Tibial artery (tissue), 4 donors: Measurements from ENCODE around the gene NMRK1.

Experiments
- DNase-seq, 2 donors: peaks; one replicate each; pipeline ENCODE4 v3.0.0-alpha.2; 2019
- H3K27ac ChIP-seq, 2 donors: fragments of 200-600 bp; sonication (generic) in 1 of 2; 1 replicate in 1 of 2; 2 replicates in 1 of 2; pipeline ENCODE4 v1.5.1; 2018 to 2019; ENCODE audit warnings: mild to moderate bottlenecking in 1 of 2
- H3K27me3 ChIP-seq, 2 donors: fragments of 200-600 bp; sonication (generic) in 1 of 2; one replicate each; pipeline versions ENCODE4 v1.5.1 to v1.6.0; 2016 to 2019
- H3K36me3 ChIP-seq, 3 donors: fragments of 200-600 bp; sonication (generic) in 2 of 3; one replicate each; pipeline ENCODE4 v1.5.1; 2016 to 2019; ENCODE audit warnings: mild to moderate bottlenecking in 2 of 3
- H3K4me1 ChIP-seq, 4 donors: fragments of 200-600 bp; sonication (generic) in 2 of 4; 1 replicate in 3 of 4; 2 replicates in 1 of 4; pipeline ENCODE4 v1.5.1; 2016 to 2019
- H3K4me3 ChIP-seq, 2 donors: fragments of 200-600 bp; sonication (generic) in 1 of 2; 1 replicate in 1 of 2; 2 replicates in 1 of 2; pipeline ENCODE4 v1.5.1; 2018 to 2019; ENCODE audit warnings: mild to moderate bottlenecking in 2 of 2
- H3K9me3 ChIP-seq, 3 donors: fragments of 200-600 bp; sonication (generic) in 1 of 3; one replicate each; pipeline ENCODE4 v1.5.1; 2016 to 2019
- intact Hi-C: fragments of 100-400 bp; cut with DNase I; formaldehyde crosslinking; loops from one replicate; pipeline ENCODE4 v1.15.0; 2023; ENCODE audit warnings: low total_unique reads
- TF ChIP-seq, protein P1 (sequence below), 2 experiments: fragments of 200-600 bp in 1 of 2; fragments of 450-650 bp in 1 of 2; IDR thresholded peaks; one replicate each; pipeline ENCODE4 v1.5.1; 2017 to 2019; ENCODE audit warnings: antibody characterized with exemption in 2 of 2, mild to moderate bottlenecking in 1 of 2, moderate library complexity in 1 of 2

The NMRK1 gene

GRCh38 chr9:75085640-75086039 is 2.3 kb downstream of the NMRK1 start:
- H3K27me3 ChIP-seq = no peaks in the 10 kb centered on the region
- H3K27ac ChIP-seq = no peak overlapping the region
- H3K36me3 ChIP-seq = peaks cover 2 to 14% (median 5%) of the 10 kb centered on the region in 3 donors
- no peak overlapping the region for H3K4me3 ChIP-seq
- H3K9me3 ChIP-seq = no peaks in the 10 kb centered on the region
- intact Hi-C loops = loop anchor here (5.0 to 10.0 kb wide), 3 partner anchors 133 to 591 kb away; partner anchors contain the start of genes C9orf40 and RORB
- H3K4me1 ChIP-seq = peaks cover 0 to 46% (median 24%) of the 10 kb centered on the region in 4 donors
- no peak for DNase-seq
- TF ChIP-seq, protein P1, sequence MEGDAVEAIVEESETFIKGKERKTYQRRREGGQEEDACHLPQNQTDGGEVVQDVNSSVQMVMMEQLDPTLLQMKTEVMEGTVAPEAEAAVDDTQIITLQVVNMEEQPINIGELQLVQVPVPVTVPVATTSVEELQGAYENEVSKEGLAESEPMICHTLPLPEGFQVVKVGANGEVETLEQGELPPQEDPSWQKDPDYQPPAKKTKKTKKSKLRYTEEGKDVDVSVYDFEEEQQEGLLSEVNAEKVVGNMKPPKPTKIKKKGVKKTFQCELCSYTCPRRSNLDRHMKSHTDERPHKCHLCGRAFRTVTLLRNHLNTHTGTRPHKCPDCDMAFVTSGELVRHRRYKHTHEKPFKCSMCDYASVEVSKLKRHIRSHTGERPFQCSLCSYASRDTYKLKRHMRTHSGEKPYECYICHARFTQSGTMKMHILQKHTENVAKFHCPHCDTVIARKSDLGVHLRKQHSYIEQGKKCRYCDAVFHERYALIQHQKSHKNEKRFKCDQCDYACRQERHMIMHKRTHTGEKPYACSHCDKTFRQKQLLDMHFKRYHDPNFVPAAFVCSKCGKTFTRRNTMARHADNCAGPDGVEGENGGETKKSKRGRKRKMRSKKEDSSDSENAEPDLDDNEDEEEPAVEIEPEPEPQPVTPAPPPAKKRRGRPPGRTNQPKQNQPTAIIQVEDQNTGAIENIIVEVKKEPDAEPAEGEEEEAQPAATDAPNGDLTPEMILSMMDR (IDR thresholded peaks at IDR 0.05) = no peak

GRCh38 chr9:75084081-75084672 is 3.8 kb downstream of the NMRK1 start:
- Histone ChIP-seq H3K4me1 (peaks cover 0 to 32% (median 17%) of the 10 kb centered on the region in 4 donors), H3K4me3 (no peak overlapping the region), H3K9me3 (no peaks in the 10 kb centered on the region), H3K27me3 (no peaks in the 10 kb centered on the region), H3K36me3 (peaks cover 6 to 25% (median 10%) of the 10 kb centered on the region in 3 donors), H3K27ac (peak overlapping the region in 1 of 2 donors; percentile 49)
- DNase-seq = no peak
- TF ChIP-seq, protein P1 (IDR thresholded peaks at IDR 0.05) = no peak
- intact Hi-C loops = loop anchor here (5.0 to 10.0 kb wide), 2 partner anchors 307 to 589 kb away; partner anchors contain the start of gene RORB

DNA sequence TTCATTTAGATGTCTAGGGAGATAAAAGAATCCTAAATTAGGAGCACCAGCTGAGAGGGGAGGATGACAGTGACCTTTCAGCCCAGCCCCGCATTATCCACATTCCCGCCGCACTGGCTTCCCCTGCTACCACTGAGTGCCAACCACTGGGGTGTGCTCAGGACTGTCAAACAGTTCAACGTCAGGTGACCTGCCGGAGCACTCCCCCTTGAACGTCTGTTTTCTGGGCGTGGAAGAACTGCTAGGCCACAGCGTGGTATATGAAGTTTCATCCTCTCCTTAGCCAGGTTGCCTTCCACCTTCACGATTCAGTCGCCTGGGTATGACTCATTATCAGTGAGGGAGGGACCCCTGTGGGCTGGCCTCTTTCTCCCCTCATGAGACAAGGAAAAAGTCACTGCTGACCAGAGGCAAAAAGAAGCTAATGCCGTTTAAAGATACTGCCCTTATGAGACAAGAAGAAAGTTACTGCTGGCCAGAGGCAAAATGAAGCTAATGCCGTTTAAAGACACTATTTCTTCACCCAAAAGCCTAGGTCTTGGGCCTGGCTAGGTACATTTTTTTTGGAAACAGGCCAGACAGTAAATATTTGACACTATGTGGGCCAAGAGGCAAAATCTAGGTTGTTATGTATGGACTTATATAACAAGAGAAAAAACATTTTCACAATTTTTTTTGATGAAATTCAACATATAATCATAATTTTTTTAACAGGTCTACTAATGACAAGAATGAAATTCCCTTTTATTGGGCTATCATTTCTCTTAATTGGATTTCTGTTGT is 4.6 kb downstream of the NMRK1 start:
- DNase-seq = no peak
- H3K9me3 ChIP-seq = no peaks in the 10 kb centered on the region
- intact Hi-C loops = loop anchor here (5.0 to 10.0 kb wide), 2 partner anchors 306 to 589 kb away; partner anchors contain the start of gene RORB
- no peaks in the 10 kb centered on the region for H3K27me3 ChIP-seq
- H3K4me3 ChIP-seq = no peak overlapping the region
- H3K27ac ChIP-seq = peak overlapping the region in 1 of 2 donors; percentile 49
- TF ChIP-seq, protein P1 (IDR thresholded peaks at IDR 0.05) = no peak
- H3K36me3 ChIP-seq = peaks cover 6 to 25% (median 10%) of the 10 kb centered on the region in 3 donors
- H3K4me1 ChIP-seq = peaks cover 0 to 31% (median 16%) of the 10 kb centered on the region in 4 donors

- H3K36me3 ChIP-seq = peaks cover 6 to 25% (median 10%) of the 10 kb centered on the region in 3 donors
- H3K4me1 ChIP-seq = peaks cover 0 to 25% (median 14%) of the 10 kb centered on the region in 4 donors
- no peaks in the 10 kb centered on the region for H3K9me3 ChIP-seq
- H3K27ac ChIP-seq = no peak overlapping the region
- no peak overlapping the region for H3K4me3 ChIP-seq
- DNase-seq = no peak
- intact Hi-C loops = loop anchor here (5.0 to 10.0 kb wide), 2 partner anchors 304 to 587 kb away; partner anchors contain the start of gene RORB
- TF ChIP-seq, protein P1 (IDR thresholded peaks at IDR 0.05) = no peak
- H3K27me3 ChIP-seq = no peaks in the 10 kb centered on the region
These were observed 6.3 kb downstream of the NMRK1 start for GRCh38 chr9:75081632-75082031.

- Histone ChIP-seq H3K4me1 (no peaks in the 10 kb centered on the region), H3K9me3 (no peaks in the 10 kb centered on the region), H3K36me3 (peaks cover 7 to 27% (median 9%) of the 10 kb centered on the region in 3 donors), H3K27ac (no peak overlapping the region), H3K27me3 (no peaks in the 10 kb centered on the region), H3K4me3 (no peak overlapping the region)
- TF ChIP-seq, protein P1 (IDR thresholded peaks at IDR 0.05) = no peak
- no peak for DNase-seq
- intact Hi-C loops = no loop called here
These were observed 15.1 kb downstream of the NMRK1 start for GRCh38 chr9:75072895-75073294.
